MM.1S (cell line): ENCODE results near the gene MPPED1.

Experiments used
- DNase-seq: peaks from one replicate; pipeline ENCODE4 v3.0.0-alpha.2; 2015
- H2AFZ ChIP-seq: fragments of 300-600 bp; sonication (generic); 2 replicates; pipeline ENCODE4 v1.6.0; 2016; ENCODE audit warnings: antibody characterized with exemption, low read length
- H3F3A ChIP-seq: fragments of 300-600 bp; sonication (generic); 2 replicates; pipeline ENCODE4 v1.6.1; 2016; ENCODE audit warnings: mild to moderate bottlenecking, antibody characterized with exemption, low read length, moderate library complexity, mixed read lengths; ENCODE audit not compliant: insufficient read depth
- H3K27ac ChIP-seq: fragments of 300-600 bp; sonication (generic); 2 replicates; pipeline ENCODE4 v1.5.1; 2016; ENCODE audit warnings: mild to moderate bottlenecking, low read length
- H3K27me3 ChIP-seq: fragments of 300-600 bp; sonication (generic); replicated peaks from 2 replicates; pipeline ENCODE4 v1.6.0; 2016; ENCODE audit warnings: low read length; ENCODE audit not compliant: insufficient read depth
- H3K36me3 ChIP-seq: fragments of 300-600 bp; sonication (generic); replicated peaks from 2 replicates; pipeline ENCODE4 v1.6.1; 2016; ENCODE audit warnings: mild to moderate bottlenecking, low read length, mixed read lengths; ENCODE audit not compliant: insufficient read depth
- H3K4me1 ChIP-seq: fragments of 300-600 bp; sonication (generic); 2 replicates; pipeline ENCODE4 v1.6.1; 2016; ENCODE audit warnings: low read length, mixed read lengths
- H3K4me2 ChIP-seq: fragments of 300-600 bp; sonication (generic); 2 replicates; pipeline ENCODE4 v1.6.0; 2016; ENCODE audit warnings: low read depth, low read length
- H3K4me3 ChIP-seq: fragments of 300-600 bp; sonication (generic); 2 replicates; pipeline ENCODE4 v1.5.1; 2016; ENCODE audit warnings: low read length, mixed read lengths
- H3K79me2 ChIP-seq: fragments of 300-600 bp; sonication (generic); 2 replicates; pipeline ENCODE4 v1.6.1; 2016; ENCODE audit warnings: mixed run types, low read length, mixed read lengths
- H3K9ac ChIP-seq: fragments of 300-600 bp; sonication (generic); 2 replicates; pipeline ENCODE4 v1.6.1; 2016; ENCODE audit warnings: low read length, mixed read lengths
- H3K9me2 ChIP-seq: fragments of 300-600 bp; sonication (generic); replicated peaks from 2 replicates; pipeline ENCODE4 v1.6.1; 2016; ENCODE audit warnings: mild to moderate bottlenecking, low read length, mixed read lengths; ENCODE audit not compliant: insufficient read depth
- H3K9me3 ChIP-seq: fragments of 300-600 bp; sonication (generic); replicated peaks from 2 replicates; pipeline ENCODE4 v1.6.1; 2016; ENCODE audit warnings: mild to moderate bottlenecking, low read length, mixed read lengths; ENCODE audit not compliant: insufficient read depth
- H4K20me1 ChIP-seq: fragments of 300-600 bp; sonication (generic); 2 replicates; pipeline ENCODE4 v1.6.1; 2016; ENCODE audit warnings: mild to moderate bottlenecking, low read length, moderate library complexity, mixed read lengths; ENCODE audit not compliant: insufficient read depth
- CTCF ChIP-seq: fragments of 300-600 bp; sonication (generic); IDR thresholded peaks from 2 replicates; pipeline ENCODE4 v1.5.1; 2016; ENCODE audit warnings: antibody characterized with exemption, low read length, mixed read lengths
- EZH2 ChIP-seq: fragments of 300-600 bp; sonication (generic); optimal IDR thresholded peaks from 2 replicates; pipeline ENCODE3; 2017; ENCODE audit warnings: low read depth, mild to moderate bottlenecking, antibody characterized with exemption, low read length, mixed read lengths
- EZH2phosphoT487 ChIP-seq: fragments of 300-600 bp; sonication (generic); IDR thresholded peaks from 2 replicates; pipeline ENCODE4 v1.6.1; 2018; ENCODE audit warnings: antibody characterized with exemption, low read length

MPPED1 gene

GRCh38 chr22:43484227-43484626 lies 72.4 kb downstream of the MPPED1 start:
- no peaks in the 10 kb centered on the region for H3K36me3 ChIP-seq
- peaks cover 38% of the 10 kb centered on the region for H3K27me3 ChIP-seq
- H3K4me2 ChIP-seq: no peak overlapping the region
- TF ChIP-seq EZH2 (no peak), CTCF (no peak)
- no peak overlapping the region for H3K4me3 ChIP-seq
- H3K79me2 ChIP-seq: no peaks in the 10 kb centered on the region
- H3K9ac ChIP-seq: no peak overlapping the region
- no peak overlapping the region for H3K27ac ChIP-seq
- no peaks in the 10 kb centered on the region for H4K20me1 ChIP-seq
- no peaks in the 10 kb centered on the region for H3F3A ChIP-seq
- DNase-seq: no peak
- no peaks in the 10 kb centered on the region for H3K9me2 ChIP-seq
- H3K9me3 ChIP-seq: no peaks in the 10 kb centered on the region
- H3K4me1 ChIP-seq: no peaks in the 10 kb centered on the region
- no peak overlapping the region for H2AFZ ChIP-seq

GRCh38 chr22:43485502-43486089 lies 73.8 kb downstream of the MPPED1 start:
- Histone ChIP-seq H3K4me1 (no peaks in the 10 kb centered on the region), H3F3A (no peaks in the 10 kb centered on the region), H2AFZ (no peak overlapping the region), H3K9me2 (no peaks in the 10 kb centered on the region), H3K9me3 (no peaks in the 10 kb centered on the region), H3K4me3 (no peak overlapping the region), H3K9ac (no peak overlapping the region), H3K4me2 (no peak overlapping the region), H3K27ac (no peak overlapping the region), H3K27me3 (peaks cover 49% of the 10 kb centered on the region), H3K79me2 (no peaks in the 10 kb centered on the region), H4K20me1 (no peaks in the 10 kb centered on the region), H3K36me3 (no peaks in the 10 kb centered on the region)
- DNase-seq: no peak
- TF ChIP-seq EZH2: no peak
- no peak for TF ChIP-seq CTCF
- TF ChIP-seq EZH2phosphoT487: no peak

- H3K79me2 ChIP-seq: no peaks in the 10 kb centered on the region
- H3F3A ChIP-seq: no peaks in the 10 kb centered on the region
- no peaks in the 10 kb centered on the region for H3K36me3 ChIP-seq
- no peaks in the 10 kb centered on the region for H3K9me2 ChIP-seq
- TF ChIP-seq EZH2phosphoT487: no peak
- no peak overlapping the region for H2AFZ ChIP-seq
- no peak overlapping the region for H3K4me3 ChIP-seq
- no peak overlapping the region for H3K9ac ChIP-seq
- H3K9me3 ChIP-seq: no peaks in the 10 kb centered on the region
- no peak overlapping the region for H3K27ac ChIP-seq
- H3K4me2 ChIP-seq: no peak overlapping the region
- no peaks in the 10 kb centered on the region for H3K4me1 ChIP-seq
- H3K27me3 ChIP-seq: peaks cover 54% of the 10 kb centered on the region
- DNase-seq: no peak
- H4K20me1 ChIP-seq: no peaks in the 10 kb centered on the region
These were observed 75.7 kb downstream of the MPPED1 start for GRCh38 chr22:43487311-43488030.
